H1 (cell line): Measurements from ENCODE around the gene DISC1. TPM values are rescaled to one million over a fixed set of nuclear protein-coding genes. Genes with fewer than 3 reads are reported as not detected.
"Not testable (repeated sequence)": the region's sequence is repeated elsewhere in the genome, so short reads cannot be mapped to it uniquely, and the experiment has no call there.

ENCODE experiments used
- CTCF ChIA-PET: fragments of 300-600 bp; sonication (Branson Sonifier 250); formaldehyde crosslinking; loops from one replicate; lab custom pipeline; 2021; ENCODE audit not compliant: partially characterized antibody; lab: Charles Lee
- POLR2A ChIA-PET: fragments of 300-600 bp; sonication (Branson Sonifier 250); formaldehyde crosslinking; loops from one replicate; lab custom pipeline; 2021; ENCODE audit warnings: inconsistent platforms; ENCODE audit not compliant: partially characterized antibody; lab: Charles Lee
- DNase-seq, 2 experiments: peaks; one replicate each; pipeline versions ENCODE4 v3.0.0 to v3.0.0-alpha.2; 2010 to 2022; ENCODE audit warnings: low spot score in 2 of 2, low read depth in 1 of 2, mixed read lengths in 1 of 2
- FAIRE-seq: peaks from 2 replicates; lab custom pipeline; 2011; peaks lifted over from hg19 to GRCh38; lab: Jason Lieb, UNC
- H2AFZ ChIP-seq: 2 replicates; pipeline ENCODE4 v1.8.1; 2012; ENCODE audit warnings: low read length, inconsistent platforms
- H2AK5ac ChIP-seq: 2 replicates; pipeline ENCODE4 v1.6.1; 2013; ENCODE audit warnings: low read depth, low read length
- H2BK120ac ChIP-seq: replicated peaks from 2 replicates; pipeline ENCODE3; 2013; ENCODE audit warnings: low read depth, low read length, inconsistent platforms
- H2BK12ac ChIP-seq: 2 replicates; pipeline ENCODE4 v1.6.1; 2013; ENCODE audit warnings: low read depth, low read length
- H2BK15ac ChIP-seq: 2 replicates; pipeline ENCODE4 v1.6.1; 2013; ENCODE audit warnings: low read length
- H2BK20ac ChIP-seq: 2 replicates; pipeline ENCODE4 v1.6.1; 2013; ENCODE audit warnings: low read length
- H2BK5ac ChIP-seq: 2 replicates; pipeline ENCODE4 v1.6.1; 2013; ENCODE audit warnings: low read depth, low read length
- H3K14ac ChIP-seq: 2 replicates; pipeline ENCODE4 v1.6.1; 2013; ENCODE audit warnings: inconsistent platforms; ENCODE audit not compliant: insufficient read length
- H3K18ac ChIP-seq: 2 replicates; pipeline ENCODE4 v1.6.1; 2013; ENCODE audit warnings: low read length; ENCODE audit errors: extremely low read depth
- H3K23ac ChIP-seq: 2 replicates; pipeline ENCODE4 v1.6.1; 2013; ENCODE audit warnings: inconsistent platforms; ENCODE audit not compliant: insufficient read length
- H3K23me2 ChIP-seq: 2 replicates; pipeline ENCODE4 v1.6.1; 2013; ENCODE audit warnings: low read depth, low read length
- H3K27ac ChIP-seq: 2 replicates; pipeline ENCODE4 v1.6.1; 2011; ENCODE audit warnings: low read depth, low read length, inconsistent platforms
- H3K27me3 ChIP-seq, 4 experiments: replicated peaks in 1 of 4; 1 replicate in 1 of 4; 2 replicates in 3 of 4; pipeline versions ENCODE4 v1.6.1 to v1.8.1; 2011 to 2013; ENCODE audit warnings: low read length in 3 of 4, mild to moderate bottlenecking in 3 of 4, inconsistent platforms in 2 of 4, mixed read lengths in 2 of 4, moderate library complexity in 1 of 4; ENCODE audit not compliant: control insufficient read depth in 3 of 4, insufficient read depth in 3 of 4; ENCODE audit errors: extremely low read depth in 1 of 4
- H3K36me3 ChIP-seq, 4 experiments: 2 replicates each; pipeline versions ENCODE4 v1.6.1 to v1.8.1; 2011 to 2013; ENCODE audit warnings: mild to moderate bottlenecking in 4 of 4, low read length in 3 of 4, moderate library complexity in 2 of 4, control low read depth in 1 of 4, inconsistent platforms in 1 of 4; ENCODE audit not compliant: insufficient read depth in 4 of 4, control insufficient read depth in 2 of 4
- H3K4ac ChIP-seq: replicated peaks from 2 replicates; pipeline ENCODE3; 2013; ENCODE audit warnings: low read length, low read depth, mixed read lengths, inconsistent platforms; ENCODE audit not compliant: insufficient read length
- H3K4me1 ChIP-seq, 4 experiments: replicated peaks in 1 of 4; 1 replicate in 1 of 4; 2 replicates in 3 of 4; pipeline versions ENCODE4 v1.6.1 to v1.8.1; 2011 to 2013; ENCODE audit warnings: low read length in 3 of 4, inconsistent platforms in 2 of 4, mixed read lengths in 1 of 4; ENCODE audit not compliant: insufficient read depth in 4 of 4, control insufficient read depth in 3 of 4
- H3K4me2 ChIP-seq, 2 experiments: 2 replicates each; pipeline versions ENCODE4 v1.6.1 to v1.8.1; 2011 to 2013; ENCODE audit warnings: low read depth in 2 of 2, low read length in 2 of 2, control low read depth in 1 of 2, inconsistent platforms in 1 of 2, mild to moderate bottlenecking in 1 of 2; ENCODE audit not compliant: insufficient read depth in 1 of 2
- H3K4me3 ChIP-seq, 4 experiments: fragments of 200-600, 300-600 bp in 1 of 4; sonication (generic), shearing (Covaris generic), sonication (Bioruptor Twin) in 1 of 4; 2 replicates each; pipeline versions ENCODE4 v1.5.1 to v1.8.1; 2011 to 2016; ENCODE audit warnings: low read length in 4 of 4, low read depth in 3 of 4, control low read depth in 2 of 4, inconsistent platforms in 2 of 4, mild to moderate bottlenecking in 2 of 4, mixed read lengths in 1 of 4, moderate library complexity in 1 of 4; ENCODE audit not compliant: insufficient read depth in 2 of 4; ENCODE audit errors: extremely low read depth in 1 of 4
- H3K56ac ChIP-seq: replicated peaks from 2 replicates; pipeline ENCODE3; 2013; ENCODE audit warnings: low read depth, mild to moderate bottlenecking, mixed read lengths, low read length, inconsistent platforms; ENCODE audit not compliant: insufficient read length
- H3K79me1 ChIP-seq: 2 replicates; pipeline ENCODE4 v1.6.1; 2013; ENCODE audit warnings: low read depth, low read length, control low read depth
- H3K79me2 ChIP-seq, 2 experiments: 2 replicates each; pipeline versions ENCODE4 v1.6.1 to v1.8.1; 2012 to 2013; ENCODE audit warnings: low read length in 2 of 2, mild to moderate bottlenecking in 2 of 2, inconsistent platforms in 1 of 2; ENCODE audit not compliant: insufficient read depth in 2 of 2, control insufficient read depth in 1 of 2
- H3K9ac ChIP-seq, 4 experiments: replicated peaks in 1 of 4; 1 replicate in 1 of 4; 2 replicates in 3 of 4; pipeline versions ENCODE4 v1.6.1 to v1.8.1; 2011 to 2013; ENCODE audit warnings: low read depth in 3 of 4, low read length in 3 of 4, control low read depth in 2 of 4, mild to moderate bottlenecking in 2 of 4, moderate library complexity in 2 of 4, inconsistent platforms in 1 of 4; ENCODE audit errors: extremely low read depth in 1 of 4
- H3K9me3 ChIP-seq, 2 experiments: 2 replicates each; pipeline versions ENCODE4 v1.6.1 to v1.8.1; 2012 to 2013; ENCODE audit warnings: mild to moderate bottlenecking in 2 of 2, moderate library complexity in 2 of 2, control low read depth in 1 of 2, inconsistent platforms in 1 of 2, low read depth in 1 of 2, low read length in 1 of 2, mixed read lengths in 1 of 2; ENCODE audit not compliant: insufficient read depth in 2 of 2
- H4K20me1 ChIP-seq, 2 experiments: replicated peaks in 1 of 2; 2 replicates each; pipeline versions ENCODE3 to v1.8.1; 2011 to 2013; ENCODE audit warnings: inconsistent platforms in 2 of 2, low read length in 2 of 2, mild to moderate bottlenecking in 1 of 2; ENCODE audit not compliant: insufficient read depth in 2 of 2, control insufficient read depth in 1 of 2
- H4K5ac ChIP-seq: 2 replicates; pipeline ENCODE4 v1.6.1; 2013; ENCODE audit warnings: low read length, low read depth, mixed read lengths, inconsistent platforms; ENCODE audit not compliant: insufficient read length
- H4K8ac ChIP-seq: 2 replicates; pipeline ENCODE4 v1.8.0; 2013; ENCODE audit warnings: mild to moderate bottlenecking, moderate library complexity, low read length, inconsistent platforms; ENCODE audit not compliant: insufficient read depth; ENCODE audit errors: extremely low read depth
- H4K91ac ChIP-seq: replicated peaks from 2 replicates; pipeline ENCODE3; 2013; ENCODE audit warnings: low read length, mixed read lengths, inconsistent platforms; ENCODE audit not compliant: insufficient read length
- JUN ChIP-seq: IDR thresholded peaks from 2 replicates; pipeline ENCODE4 v1.6.1; 2011; ENCODE audit warnings: low read depth, mild to moderate bottlenecking, improper control_type of control experiment, low read length
- TEAD4 ChIP-seq: IDR thresholded peaks from 2 replicates; pipeline ENCODE4 v1.6.1; 2012; ENCODE audit warnings: low read depth, low read length, inconsistent platforms, mixed read lengths
- WGBS, 2 experiments: shearing (Covaris generic) in 1 of 2; methylation state at CpG; one replicate each; pipeline versions ENCODE4 v1.1.6 to v1.1.7; 2013 to 2015; ENCODE audit warnings: low lambda C conversion rate in 2 of 2, mixed read lengths in 2 of 2, inconsistent platforms in 1 of 2, low coverage in 1 of 2, missing lambda C conversion rate in 1 of 2; ENCODE audit not compliant: insufficient replicate concordance in 2 of 2, insufficient coverage in 1 of 2, insufficient read length in 1 of 2; ENCODE audit errors: extremely low coverage in 1 of 2, missing lambda C conversion rate in 1 of 2; 5-methylcytosine and 5-hydroxymethylcytosine counted together
- polyA plus RNA-seq, 7 experiments: library from polyadenylated mRNA; depleted of rRNA in 3 of 7; stranded (reverse) in 5 of 7; unstranded in 2 of 7; fragments of >200 nt in 5 of 7; fragments of 200-250 nt in 2 of 7; gene quantifications; 1 replicate in 5 of 7; 2 replicates in 1 of 7; 4 replicates in 1 of 7; pipeline versions ENCODE4 v1.2.1 to v1.2.3, GENCODE V29; 2011 to 2013; ENCODE audit warnings: missing spikeins in 2 of 7, mixed read lengths in 2 of 7
- total RNA-seq: library from RNA; stranded (reverse); fragmentation: NEBNext Ultra II Directional; extraction: Animal tissue kit (Norgen Biotek cat#: 25700); gene quantifications from 2 replicates; pipeline ENCODE4 v1.2.1, GENCODE V29; 2021

Gene DISC1
- total and polyA plus RNA-seq, 2 of the 8 experiments (the other 6 are each of a cell fraction or from before 2014, with no cell fraction given): 1.1 to 3.5 TPM

GRCh38 chr1:231959225-231959884, 332.8 kb downstream of the DISC1 start (continued):
- TF ChIP-seq JUN: no peak
- TF ChIP-seq TEAD4: no peak

GRCh38 chr1:231961801-231962200, 335.2 kb downstream of the DISC1 start:
- H3K36me3 ChIP-seq, H2BK120ac ChIP-seq, DNase-seq, H3K14ac ChIP-seq, H3K4me2 ChIP-seq, H3K56ac ChIP-seq, H3K4me1 ChIP-seq, H3K23me2 ChIP-seq, FAIRE-seq, H3K27me3 ChIP-seq, H3K4ac ChIP-seq, H3K4me3 ChIP-seq, H2AFZ ChIP-seq, POLR2A ChIA-PET, H4K20me1 ChIP-seq, H3K23ac ChIP-seq, H3K79me2 ChIP-seq, H3K27ac ChIP-seq, H3K9me3 ChIP-seq, H2BK12ac ChIP-seq, H2BK15ac ChIP-seq, H2BK20ac ChIP-seq, H4K5ac ChIP-seq, H2AK5ac ChIP-seq, H3K18ac ChIP-seq, H2BK5ac ChIP-seq, H4K8ac ChIP-seq, H3K9ac ChIP-seq, H4K91ac ChIP-seq, H3K79me1 ChIP-seq: not testable (repeated sequence)
- WGBS, 2 experiments: 85% methylated on average over 1 of the region's 1 CpG; no CpG with 5 or more reads in 1 of the 2 experiments
- CTCF ChIA-PET: interaction anchor here (0.6 kb wide), 1 partner anchor 30 kb away, joined by 3 read pairs; no protein-coding TSS in a partner anchor
